Fibroblast of villous mesenchyme (primary cell): ENCODE data around the gene RABGAP1. TPM values are rescaled to one million over a fixed set of nuclear protein-coding genes. Genes with fewer than 3 reads are reported as not detected.

Experiments used
- DNase-seq: peaks from one replicate; pipeline ENCODE4 v3.0.0-alpha.2; 2010; ENCODE audit warnings: low read depth
- H3K4me3 ChIP-seq: 2 replicates; pipeline ENCODE4 v1.5.1; 2011; ENCODE audit warnings: low read depth, mild to moderate bottlenecking, low read length
- CTCF ChIP-seq: IDR thresholded peaks from 2 replicates; pipeline ENCODE4 v1.5.1; 2012; ENCODE audit warnings: low read depth, mild to moderate bottlenecking, low read length; ENCODE audit not compliant: insufficient read depth
- total RNA-seq: library from RNA; depleted of rRNA; stranded (reverse); fragments of >200 nt; gene quantifications from 2 replicates; pipeline ENCODE4 v1.2.3, GENCODE V29; 2012

Gene RABGAP1
- total RNA-seq, 1 donor: 60.9 TPM

- H3K4me3 ChIP-seq: no peak overlapping the region
- peak; percentile 37 for DNase-seq
- no peak for TF ChIP-seq CTCF
Measured at GRCh38 chr9:123033864-123034601, 93.2 kb downstream of the RABGAP1 start.

GRCh38 chr9:123034881-123035510 is 94.2 kb downstream of the RABGAP1 start:
- TF ChIP-seq CTCF: no peak
- no peak for DNase-seq
- H3K4me3 ChIP-seq: no peak overlapping the region

- DNase-seq: no peak
- no peak overlapping the region for H3K4me3 ChIP-seq
- TF ChIP-seq CTCF: no peak
Measured at GRCh38 chr9:123035791-123036190, 95.0 kb downstream of the RABGAP1 start.

GRCh38 chr9:123036893-123037545 is 96.2 kb downstream of the RABGAP1 start:
- DNase-seq: no peak
- no peak overlapping the region for H3K4me3 ChIP-seq

GRCh38 chr9:123039617-123040219 is 98.9 kb downstream of the RABGAP1 start:
- no peak for DNase-seq
- no peak for TF ChIP-seq CTCF

More at GRCh38 chr9:123036893-123037545, 96.2 kb downstream of the RABGAP1 start:
- no peak for TF ChIP-seq CTCF

GRCh38 chr9:123040801-123041200 is 100.0 kb downstream of the RABGAP1 start:
- DNase-seq: no peak
- no peak overlapping the region for H3K4me3 ChIP-seq
- no peak for TF ChIP-seq CTCF

More at GRCh38 chr9:123039617-123040219, 98.9 kb downstream of the RABGAP1 start:
- H3K4me3 ChIP-seq: no peak overlapping the region
